GM23248 (cell line): ENCODE data around the gene UBE2L3. TPM values are rescaled to one million over a fixed set of nuclear protein-coding genes. Genes with fewer than 3 reads are reported as not detected.

Experiments used
- DNase-seq: peaks from one replicate; pipeline ENCODE4 v3.0.0-alpha.2; 2015
- H2AFZ ChIP-seq: fragments of 200-600 bp; sonication (generic); 2 replicates; pipeline ENCODE4 v1.6.1; 2016; ENCODE audit warnings: antibody characterized with exemption
- H3F3A ChIP-seq: fragments of 200-600 bp; sonication (generic); 2 replicates; pipeline ENCODE4 v1.6.1; 2016; ENCODE audit warnings: mild to moderate bottlenecking, antibody characterized with exemption, mixed run types; ENCODE audit not compliant: insufficient read depth
- H3K27ac ChIP-seq: fragments of 200-600 bp; sonication (generic); 2 replicates; pipeline ENCODE4 v1.5.1; 2016; ENCODE audit warnings: mild to moderate bottlenecking
- H3K27me3 ChIP-seq: fragments of 200-600 bp; sonication (generic); replicated peaks from 2 replicates; pipeline ENCODE4 v1.6.1; 2016; ENCODE audit warnings: mild to moderate bottlenecking; ENCODE audit not compliant: insufficient read depth
- H3K36me3 ChIP-seq: fragments of 200-600 bp; sonication (generic); 2 replicates; pipeline ENCODE4 v1.6.1; 2016; ENCODE audit warnings: low read depth, mild to moderate bottlenecking
- H3K4me1 ChIP-seq: fragments of 200-600 bp; sonication (generic); 2 replicates; pipeline ENCODE4 v1.6.1; 2016; ENCODE audit warnings: mild to moderate bottlenecking; ENCODE audit not compliant: insufficient read depth
- H3K4me2 ChIP-seq: fragments of 200-600 bp; sonication (generic); one replicate; pipeline ENCODE4 v1.6.1; 2016; ENCODE audit warnings: mild to moderate bottlenecking; ENCODE audit not compliant: unreplicated experiment
- H3K4me3 ChIP-seq: fragments of 200-600 bp; sonication (generic); 2 replicates; pipeline ENCODE4 v1.5.1; 2016; ENCODE audit warnings: mild to moderate bottlenecking
- H3K79me2 ChIP-seq: fragments of 200-600 bp; sonication (generic); 2 replicates; pipeline ENCODE4 v1.6.1; 2016; ENCODE audit warnings: mild to moderate bottlenecking; ENCODE audit not compliant: insufficient read depth
- H3K9ac ChIP-seq: fragments of 200-600 bp; sonication (generic); 2 replicates; pipeline ENCODE4 v1.6.1; 2016; ENCODE audit warnings: mild to moderate bottlenecking
- H3K9me2 ChIP-seq: fragments of 200-600 bp; sonication (generic); 2 replicates; pipeline ENCODE4 v1.6.1; 2016; ENCODE audit warnings: mixed run types, mild to moderate bottlenecking, moderate library complexity; ENCODE audit not compliant: insufficient read depth
- H3K9me3 ChIP-seq: fragments of 200-600 bp; sonication (generic); one replicate; pipeline ENCODE4 v1.6.1; 2017; ENCODE audit warnings: low read depth
- H4K20me1 ChIP-seq: fragments of 200-600 bp; sonication (generic); 2 replicates; pipeline ENCODE4 v1.6.0; 2016; ENCODE audit not compliant: insufficient read depth
- EZH2 ChIP-seq: fragments of 200-600 bp; sonication (generic); IDR thresholded peaks from 2 replicates; pipeline ENCODE4 v1.6.1; 2018; ENCODE audit warnings: antibody characterized with exemption, mild to moderate bottlenecking; ENCODE audit not compliant: insufficient read depth, poor library complexity, severe bottlenecking
- EZH2phosphoT487 ChIP-seq: fragments of 200-600 bp; sonication (generic); IDR thresholded peaks from 2 replicates; pipeline ENCODE4 v1.6.1; 2018; ENCODE audit warnings: antibody characterized with exemption, moderate library complexity, mild to moderate bottlenecking, low read depth; ENCODE audit not compliant: insufficient read depth
- WGBS, 2 experiments: methylation state at CpG; one replicate each; pipeline ENCODE4 v1.1.6; 2015 to 2017; ENCODE audit warnings: low lambda C conversion rate in 2 of 2, low coverage in 1 of 2; ENCODE audit errors: missing lambda C conversion rate in 2 of 2; 5-methylcytosine and 5-hydroxymethylcytosine counted together
- in situ Hi-C: fragments of 300-500 bp; cut with MboI; formaldehyde crosslinking; loops from 2 replicates; pipeline ENCODE4 v1.15.0; 2020
- polyA plus RNA-seq: library from polyadenylated mRNA; unstranded; fragments of >200 nt; fragmentation: Nextera tagmentation; extraction: Ambion mirVana; gene quantifications from 2 replicates; pipeline ENCODE4 v1.2.1, GENCODE V29; 2016
- total RNA-seq: library from RNA; depleted of rRNA; stranded (reverse); fragments of >200 nt; shearing (Covaris generic); gene quantifications from 2 replicates; pipeline ENCODE4 v1.2.3, GENCODE V29; 2014

UBE2L3 gene
- total and polyA plus RNA-seq, 2 experiments from 2014 or later, result 57.2 to 115 TPM

GRCh38 chr22:21652010-21652546 is 84.6 kb downstream of the UBE2L3 start:
- in situ Hi-C loops, result no loop called here
- WGBS, 2 experiments, result 0 to 1% methylated on average over 43 to 44 of the region's 44 CpGs
- Histone ChIP-seq H3K4me2 (peak overlapping the region; percentile 87), H3K27me3 (no peaks in the 10 kb centered on the region), H4K20me1 (no peaks in the 10 kb centered on the region), H3K4me1 (0 out of 2 replicates have a peak, but pooled peaks cover 7% of the 10 kb centered on the region), H3K79me2 (no peaks in the 10 kb centered on the region), H2AFZ (peak overlapping the region; percentile 97), H3K27ac (no peak overlapping the region), H3K36me3 (no peaks in the 10 kb centered on the region), H3K4me3 (peak overlapping the region; percentile 83), H3K9ac (peak overlapping the region; percentile 80), H3K9me3 (no peaks in the 10 kb centered on the region), H3K9me2 (no peaks in the 10 kb centered on the region), H3F3A (peaks cover 15% of the 10 kb centered on the region; the same call in 1 of the 2 replicates)
- DNase-seq, result peak; percentile 95
- no peak for TF ChIP-seq EZH2
- TF ChIP-seq EZH2phosphoT487, result no peak

DNA sequence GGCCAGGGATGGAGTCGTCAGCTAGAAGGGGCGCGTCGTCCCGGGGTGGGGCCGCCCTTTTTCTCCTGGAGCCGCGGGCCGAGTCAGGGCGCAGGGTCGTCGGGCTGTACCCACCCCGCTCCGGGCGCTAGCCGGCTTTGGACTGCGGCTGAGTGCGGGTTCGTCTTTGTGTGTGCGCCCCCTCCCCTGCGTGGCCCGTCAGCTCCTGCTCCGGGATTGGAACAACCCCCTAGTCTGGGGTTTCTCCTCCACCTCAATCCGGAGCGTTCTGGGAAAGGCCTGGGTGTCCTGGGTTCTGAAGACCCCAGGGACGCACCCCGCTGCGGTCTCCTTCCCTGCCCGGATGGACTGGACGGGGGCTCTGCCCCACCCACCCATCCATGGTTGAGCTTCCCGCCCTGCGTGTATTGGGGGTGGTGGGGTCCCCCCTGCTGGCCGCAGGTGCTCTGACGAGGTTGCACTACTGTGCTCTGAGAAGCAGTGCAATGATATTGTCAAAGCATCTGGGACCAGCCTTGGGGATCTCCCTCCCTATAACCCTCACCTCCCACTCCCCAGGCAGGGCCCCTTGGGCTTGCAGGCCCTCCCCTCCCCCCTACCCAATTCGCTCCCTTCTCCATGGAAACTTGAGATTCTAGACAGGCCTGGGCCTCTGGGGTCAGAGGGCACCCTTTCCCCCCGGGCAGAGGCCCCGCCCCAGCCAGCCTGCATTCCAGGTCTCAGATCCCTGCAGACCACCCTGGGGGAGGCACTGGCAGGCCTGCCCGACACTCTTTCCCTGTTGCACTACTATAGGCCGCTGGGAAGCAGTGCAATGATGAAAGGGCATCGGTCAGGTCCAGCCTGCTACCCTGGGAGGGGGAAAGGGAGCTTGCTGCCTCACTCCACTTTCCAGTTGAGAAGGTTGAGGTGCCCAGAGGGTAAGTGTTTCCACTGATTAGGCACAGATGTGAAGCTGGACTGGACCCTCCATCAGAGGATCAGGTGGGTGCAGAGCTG is 85.3 kb downstream of the UBE2L3 start:
- Histone ChIP-seq H3K27ac (no peak overlapping the region), H3K4me2 (peak overlapping the region; percentile 87), H3K27me3 (no peaks in the 10 kb centered on the region), H3K4me3 (peak overlapping the region; percentile 83), H3K9me3 (no peaks in the 10 kb centered on the region), H3K4me1 (0 out of 2 replicates have a peak, but pooled peaks cover 7% of the 10 kb centered on the region), H3F3A (peaks cover 15% of the 10 kb centered on the region; the same call in 1 of the 2 replicates), H3K79me2 (no peaks in the 10 kb centered on the region), H4K20me1 (no peaks in the 10 kb centered on the region), H2AFZ (peak overlapping the region; percentile 97), H3K9me2 (no peaks in the 10 kb centered on the region), H3K9ac (peak overlapping the region; percentile 80), H3K36me3 (no peaks in the 10 kb centered on the region)
- in situ Hi-C loops, result no loop called here
- no peak for DNase-seq
- TF ChIP-seq EZH2phosphoT487, result no peak
- TF ChIP-seq EZH2, result no peak
- 21 to 26% methylated on average over 29 to 33 of the region's 40 CpGs for WGBS, 2 experiments

GRCh38 chr22:21657020-21657359 is 89.5 kb downstream of the UBE2L3 start:
- in situ Hi-C loops, result no loop called here
- Histone ChIP-seq H3K27me3 (no peaks in the 10 kb centered on the region), H3K27ac (no peak overlapping the region), H3K4me1 (no peaks in the 10 kb centered on the region), H3K79me2 (no peaks in the 10 kb centered on the region), H3F3A (peaks cover 7% of the 10 kb centered on the region; the same call in 1 of the 2 replicates), H2AFZ (peak overlapping the region; percentile 80), H3K36me3 (no peaks in the 10 kb centered on the region), H3K9ac (no peak overlapping the region), H3K4me3 (peak overlapping the region; percentile 66), H3K9me3 (no peaks in the 10 kb centered on the region), H3K4me2 (no peak overlapping the region), H4K20me1 (no peaks in the 10 kb centered on the region), H3K9me2 (no peaks in the 10 kb centered on the region)
- no peak for TF ChIP-seq EZH2
- TF ChIP-seq EZH2phosphoT487, result no peak
- WGBS, 2 experiments, result 24 to 25% methylated on average over 13 to 17 of the region's 17 CpGs
- no peak for DNase-seq

- in situ Hi-C loops, result no loop called here
- DNase-seq, result peak; percentile 61
- H3K36me3 ChIP-seq, result no peaks in the 10 kb centered on the region
- peak overlapping the region; percentile 66 for H3K4me3 ChIP-seq
- TF ChIP-seq EZH2 (no peak), EZH2phosphoT487 (no peak)
- no peak overlapping the region for H3K9ac ChIP-seq
- no peaks in the 10 kb centered on the region for H3K27me3 ChIP-seq
- H3F3A ChIP-seq, result peaks cover 7% of the 10 kb centered on the region; the same call in 1 of the 2 replicates
- H3K9me3 ChIP-seq, result no peaks in the 10 kb centered on the region
- 1 to 5% methylated on average over 44 to 54 of the region's 79 CpGs for WGBS, 2 experiments
- H3K4me1 ChIP-seq, result no peaks in the 10 kb centered on the region
- no peak overlapping the region for H3K27ac ChIP-seq
- no peaks in the 10 kb centered on the region for H4K20me1 ChIP-seq
- no peaks in the 10 kb centered on the region for H3K79me2 ChIP-seq
- H3K9me2 ChIP-seq, result no peaks in the 10 kb centered on the region
- H3K4me2 ChIP-seq, result peak overlapping the region; percentile 51
- peak overlapping the region; percentile 80 for H2AFZ ChIP-seq
These were observed 90.0 kb downstream of the UBE2L3 start for GRCh38 chr22:21657360-21658032.
